ENCODE data around the gene CEP57L1. TPM values are rescaled to one million over a fixed set of nuclear protein-coding genes. Genes with fewer than 3 reads are reported as not detected.

CEP57L1 gene
- total and polyA plus RNA-seq, 10 of the 15 experiments (the other 5 are each of a cell fraction or from before 2014, with no cell fraction given), result 12.7 to 30.5 (median 21.9) TPM

DNA sequence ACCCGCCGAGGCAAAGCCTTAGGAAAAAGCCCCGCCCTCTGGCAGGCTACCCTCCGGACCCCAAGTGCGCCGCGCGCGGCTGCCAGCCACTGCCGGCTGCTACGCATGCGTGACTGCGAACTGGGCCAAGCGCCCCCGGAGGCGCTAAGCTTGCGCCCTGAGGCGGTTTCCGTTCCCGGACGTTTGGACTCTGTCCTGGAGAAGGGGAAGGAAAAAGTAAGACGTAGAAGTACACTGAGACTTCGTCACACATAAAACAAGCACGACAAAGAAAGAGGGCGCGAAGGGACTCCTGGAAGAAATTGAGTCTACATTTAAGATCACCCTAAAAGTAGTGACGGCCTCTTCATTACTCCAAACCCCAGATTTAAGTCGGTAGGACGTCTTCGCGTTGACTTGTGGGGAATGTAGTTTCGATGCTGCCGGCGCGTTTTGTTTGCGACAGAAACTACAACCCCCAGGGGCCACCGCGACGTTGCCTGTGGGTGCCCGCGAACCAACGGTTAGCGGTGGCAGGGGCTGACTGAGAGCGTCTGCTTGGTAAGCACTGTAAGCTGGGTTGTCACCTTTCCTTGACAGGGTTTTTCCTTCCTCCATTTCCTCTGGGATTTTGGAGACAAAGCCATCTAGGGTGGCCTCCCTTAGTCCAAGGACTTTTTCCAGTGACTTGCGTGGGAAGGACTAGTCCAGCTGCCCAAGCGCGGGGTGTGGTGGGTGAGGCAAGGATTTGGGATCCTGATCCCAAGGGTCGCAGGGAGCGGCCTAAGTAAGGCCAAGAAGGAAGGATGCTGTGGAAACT lies at the start of gene CEP57L1 (continued):
- TF ChIP-seq CTCF (IDR thresholded peaks at IDR 0.05 in 2 of 3, conservative IDR thresholded peaks at IDR 0.05 in 1 of 3; ENCODE audit: control insufficient read depth in 2 of 3, extremely low read depth in 1 of 3, insufficient read depth in 1 of 3, low read depth in 3 of 3, low read length in 3 of 3), result peak; percentile 14 to 23 (median 14); a peak in 2 of 6 replicates
- TF ChIP-seq ESRRA (IDR thresholded peaks at IDR 0.05; ENCODE audit: low read length), result no peak
- TF ChIP-seq SRF (IDR thresholded peaks at IDR 0.05; ENCODE audit: low read depth in 2 of 2, low read length in 2 of 2), result peak in 1 of 2 experiments; percentile 81; a peak in 2 of 4 replicates
- no peak; the same call in none of the 2 replicates for TF ChIP-seq FOXK2 (IDR thresholded peaks at IDR 0.05)
- peak; percentile 35; the same call in 1 of the 2 replicates for TF ChIP-seq MXI1 (IDR thresholded peaks at IDR 0.05; ENCODE audit: low read depth, low read length)
- TF ChIP-seq ZNF207 (IDR thresholded peaks at IDR 0.05; ENCODE audit: borderline replicate concordance), result no peak; the same call in 1 of the 2 replicates
- TF ChIP-seq, protein P1, sequence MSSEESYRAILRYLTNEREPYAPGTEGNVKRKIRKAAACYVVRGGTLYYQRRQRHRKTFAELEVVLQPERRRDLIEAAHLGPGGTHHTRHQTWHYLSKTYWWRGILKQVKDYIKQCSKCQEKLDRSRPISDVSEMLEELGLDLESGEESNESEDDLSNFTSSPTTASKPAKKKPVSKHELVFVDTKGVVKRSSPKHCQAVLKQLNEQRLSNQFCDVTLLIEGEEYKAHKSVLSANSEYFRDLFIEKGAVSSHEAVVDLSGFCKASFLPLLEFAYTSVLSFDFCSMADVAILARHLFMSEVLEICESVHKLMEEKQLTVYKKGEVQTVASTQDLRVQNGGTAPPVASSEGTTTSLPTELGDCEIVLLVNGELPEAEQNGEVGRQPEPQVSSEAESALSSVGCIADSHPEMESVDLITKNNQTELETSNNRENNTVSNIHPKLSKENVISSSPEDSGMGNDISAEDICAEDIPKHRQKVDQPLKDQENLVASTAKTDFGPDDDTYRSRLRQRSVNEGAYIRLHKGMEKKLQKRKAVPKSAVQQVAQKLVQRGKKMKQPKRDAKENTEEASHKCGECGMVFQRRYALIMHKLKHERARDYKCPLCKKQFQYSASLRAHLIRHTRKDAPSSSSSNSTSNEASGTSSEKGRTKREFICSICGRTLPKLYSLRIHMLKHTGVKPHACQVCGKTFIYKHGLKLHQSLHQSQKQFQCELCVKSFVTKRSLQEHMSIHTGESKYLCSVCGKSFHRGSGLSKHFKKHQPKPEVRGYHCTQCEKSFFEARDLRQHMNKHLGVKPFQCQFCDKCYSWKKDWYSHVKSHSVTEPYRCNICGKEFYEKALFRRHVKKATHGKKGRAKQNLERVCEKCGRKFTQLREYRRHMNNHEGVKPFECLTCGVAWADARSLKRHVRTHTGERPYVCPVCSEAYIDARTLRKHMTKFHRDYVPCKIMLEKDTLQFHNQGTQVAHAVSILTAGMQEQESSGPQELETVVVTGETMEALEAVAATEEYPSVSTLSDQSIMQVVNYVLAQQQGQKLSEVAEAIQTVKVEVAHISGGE (CRISPR knock-in tag; IDR thresholded peaks at IDR 0.05), result no peak
- TF ChIP-seq PML (IDR thresholded peaks at IDR 0.05; ENCODE audit: low read length), result peak; percentile 70; the same call in 1 of the 2 replicates
- peak; percentile 86; the same call in 1 of the 2 replicates for TF ChIP-seq ZBTB40 (IDR thresholded peaks at IDR 0.05; ENCODE audit: borderline replicate concordance)
- TF ChIP-seq EED (IDR thresholded peaks at IDR 0.05; ENCODE audit: low read depth), result peak; percentile 53; the same call in 1 of the 2 replicates
- peak; percentile 34; the same call in 1 of the 2 replicates for TF ChIP-seq MTA2 (IDR thresholded peaks at IDR 0.05; ENCODE audit: low read depth)
- peak; percentile 64 for TF ChIP-seq GABPA (IDR thresholded peaks at IDR 0.05; ENCODE audit: low read depth)
- peak; percentile 84 for TF ChIP-seq POLR2A (IDR thresholded peaks at IDR 0.05; ENCODE audit: low read depth, low read length)
- TF ChIP-seq SIX5 (IDR thresholded peaks at IDR 0.05; ENCODE audit: low read depth, low read length, severe bottlenecking), result peak; percentile 90
- no peak for TF ChIP-seq SKIL (IDR thresholded peaks at IDR 0.05; ENCODE audit: low read depth, poor library complexity, severe bottlenecking)
